ENCODE measurements around the gene TMC7. TPM values are rescaled to one million over a fixed set of nuclear protein-coding genes. Genes with fewer than 3 reads are reported as not detected.
"Not testable (repeated sequence)": the region's sequence is repeated elsewhere in the genome, so short reads cannot be mapped to it uniquely, and the experiment has no call there.

TMC7 gene
- total RNA-seq, 4 donors from 2014 or later = 0.15 to 0.66 (median 0.37) TPM

- 62 to 70% methylated on average over 8 to 11 of the region's 11 CpGs for WGBS, 2 donors
- TF ChIP-seq CTCF (IDR thresholded peaks at IDR 0.05) = no peak
- no peak for TF ChIP-seq POLR2A (IDR thresholded peaks at IDR 0.05)
- H3K36me3 ChIP-seq = no peaks in the 10 kb centered on the region
- DNase-seq = no peak
- H3K27ac ChIP-seq = peak overlapping the region; percentile 22 to 81 (median 66)
- H3K4me1 ChIP-seq = peaks cover 5 to 22% (median 9%) of the 10 kb centered on the region in 3 donors
- intact Hi-C loops (cut with DNase I) = loop anchor here (5.0 kb wide), 1 partner anchor 88 kb away; no protein-coding TSS in a partner anchor
- H3K9me3 ChIP-seq = no peaks in the 10 kb centered on the region
- peak overlapping the region; percentile 41 to 72 (median 52) for H3K4me3 ChIP-seq
- H3K27me3 ChIP-seq = peaks cover 0 to 19% (median 0%) of the 10 kb centered on the region in 4 donors
Observed at GRCh38 chr16:18984435-18985005, 786 bp downstream of the TMC7 start.

GRCh38 chr16:18985256-18985655 lies 1.5 kb downstream of the TMC7 start:
- 93 to 97% methylated on average over 1 of the region's 1 CpG for WGBS, 2 donors
- H3K27ac ChIP-seq; H3K4me3 ChIP-seq; H3K9me3 ChIP-seq; DNase-seq; H3K36me3 ChIP-seq; intact Hi-C loops (cut with DNase I): not testable (repeated sequence)
- Histone ChIP-seq H3K27me3 (peaks cover 0 to 19% (median 0%) of the 10 kb centered on the region in 4 donors), H3K4me1 (peaks cover 5 to 17% (median 9%) of the 10 kb centered on the region in 3 donors)

DNA sequence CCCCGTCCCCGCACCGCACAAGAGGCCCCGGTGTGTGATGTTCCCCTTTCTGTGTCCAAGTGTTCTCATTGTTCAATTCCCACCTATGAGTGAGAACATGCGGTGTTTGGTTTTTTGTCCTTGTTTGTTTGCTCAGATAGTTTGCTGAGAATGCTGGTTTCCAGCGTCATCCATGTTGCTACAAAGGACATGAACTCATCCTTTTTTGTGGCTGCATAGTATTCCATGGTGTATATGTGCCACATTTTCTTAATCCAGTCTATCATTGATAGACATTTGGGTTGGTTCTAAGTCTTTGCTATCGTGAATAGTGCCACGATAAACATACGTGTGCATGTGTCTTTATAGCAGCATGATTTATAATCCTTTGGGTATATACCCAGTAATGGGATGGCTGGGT lies 8.0 kb downstream of the TMC7 start:
- WGBS, 2 donors = 97 to 98% methylated on average over 6 to 9 of the region's 9 CpGs
- H3K4me1 ChIP-seq; H3K36me3 ChIP-seq; H3K27ac ChIP-seq; intact Hi-C loops (cut with DNase I); DNase-seq; H3K27me3 ChIP-seq; H3K4me3 ChIP-seq: not testable (repeated sequence)
- peaks cover 0 to 12% (median 0%) of the 10 kb centered on the region in 3 donors for H3K9me3 ChIP-seq

GRCh38 chr16:18993531-18993930 lies 9.8 kb downstream of the TMC7 start:
- intact Hi-C loops (cut with DNase I); DNase-seq; H3K4me3 ChIP-seq; H3K27ac ChIP-seq; H3K27me3 ChIP-seq; H3K36me3 ChIP-seq: not testable (repeated sequence)
- Histone ChIP-seq H3K4me1 (peaks cover 4 to 15% (median 10%) of the 10 kb centered on the region in 3 donors), H3K9me3 (peaks cover 0 to 12% (median 0%) of the 10 kb centered on the region in 3 donors)
- 84 to 95% methylated on average over 3 of the region's 3 CpGs for WGBS, 2 donors

GRCh38 chr16:18994181-18994580 lies 10.4 kb downstream of the TMC7 start:
- 69 to 88% methylated on average over 7 of the region's 7 CpGs for WGBS, 2 donors
- Histone ChIP-seq H3K4me1 (peaks cover 11 to 22% (median 15%) of the 10 kb centered on the region in 3 donors), H3K9me3 (peaks cover 0 to 12% (median 0%) of the 10 kb centered on the region in 3 donors)
- H3K27me3 ChIP-seq; DNase-seq; H3K36me3 ChIP-seq; H3K27ac ChIP-seq; H3K4me3 ChIP-seq; intact Hi-C loops (cut with DNase I): not testable (repeated sequence)

DNA sequence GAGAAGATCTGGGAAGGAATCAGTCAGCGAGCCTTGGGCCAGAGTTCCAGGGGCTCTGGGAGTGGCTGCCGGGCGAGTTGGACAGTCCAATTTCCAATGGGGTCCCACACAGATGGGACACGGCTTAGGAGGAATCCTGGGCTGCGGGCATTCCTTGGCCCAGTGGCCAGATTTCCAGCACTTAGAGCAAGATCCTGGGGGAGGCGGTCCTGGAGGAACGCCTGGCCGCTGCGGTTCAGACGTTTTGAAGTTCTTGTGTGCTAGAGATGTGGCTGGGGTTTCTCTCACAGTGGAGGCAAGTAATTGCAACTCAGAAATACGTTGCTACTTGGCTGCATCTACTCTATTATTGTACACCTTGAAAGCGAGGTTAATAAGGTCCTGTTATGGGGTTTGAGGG lies 11.7 kb downstream of the TMC7 start:
- 83 to 88% methylated on average over 10 to 12 of the region's 12 CpGs for whole genome bisulfite sequencing, 2 donors
- H3K9me3 ChIP-seq = peaks cover 0 to 12% (median 0%) of the 10 kb centered on the region in 3 donors
- H3K4me3 ChIP-seq; H3K27ac ChIP-seq; intact Hi-C loops (cut with DNase I); H3K27me3 ChIP-seq; H3K36me3 ChIP-seq; DNase-seq: not testable (repeated sequence)
- peaks cover 11 to 25% (median 15%) of the 10 kb centered on the region in 3 donors for H3K4me1 ChIP-seq

GRCh38 chr16:18996536-18996935 lies 12.8 kb downstream of the TMC7 start:
- H3K36me3 ChIP-seq; H3K4me3 ChIP-seq; H3K27me3 ChIP-seq; H3K27ac ChIP-seq; DNase-seq; intact Hi-C loops (cut with DNase I): not testable (repeated sequence)
- 86 to 92% methylated on average over 9 of the region's 9 CpGs for WGBS, 2 donors
- H3K9me3 ChIP-seq = peaks cover 0 to 12% (median 0%) of the 10 kb centered on the region in 3 donors
- peaks cover 11 to 25% (median 15%) of the 10 kb centered on the region in 3 donors for H3K4me1 ChIP-seq

- H3K27ac ChIP-seq, DNase-seq: not testable (repeated sequence)
Observed at GRCh38 chr16:18997001-18997400, 13.3 kb downstream of the TMC7 start.

DNA sequence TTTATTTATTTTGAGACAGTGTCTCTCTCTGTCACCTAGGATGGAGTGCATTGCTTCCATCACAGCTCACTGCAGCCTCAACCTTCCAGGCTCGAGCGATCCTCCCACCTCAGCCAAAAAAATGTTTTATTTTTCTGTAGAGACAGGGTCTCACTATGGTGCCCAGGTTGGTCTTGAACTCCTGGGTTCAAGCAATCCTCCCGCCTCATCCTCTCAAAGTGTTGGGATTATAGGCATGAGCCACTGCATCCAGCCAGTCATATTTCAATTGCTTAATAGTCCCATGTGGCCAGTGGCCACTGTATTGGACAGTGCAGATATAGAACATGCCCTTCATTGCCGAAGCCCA lies 15.3 kb downstream of the TMC7 start:
- 70 to 92% methylated on average over 4 of the region's 4 CpGs for WGBS, 2 donors
- Histone ChIP-seq H3K4me3 (no peak overlapping the region), H3K27ac (peak overlapping the region; percentile 13 to 46 (median 32)), H3K36me3 (no peaks in the 10 kb centered on the region), H3K4me1 (peaks cover 11 to 25% (median 15%) of the 10 kb centered on the region in 3 donors), H3K27me3 (no peaks in the 10 kb centered on the region), H3K9me3 (no peaks in the 10 kb centered on the region)
- intact Hi-C loops (cut with DNase I) = no loop called here
- TF ChIP-seq CTCF (IDR thresholded peaks at IDR 0.05) = no peak
- TF ChIP-seq POLR2A (IDR thresholded peaks at IDR 0.05) = no peak
- no peak for DNase-seq

More at GRCh38 chr16:18997001-18997400, 13.3 kb downstream of the TMC7 start:
- Histone ChIP-seq H3K4me1 (peaks cover 11 to 25% (median 15%) of the 10 kb centered on the region in 3 donors), H3K9me3 (peaks cover 0 to 12% (median 0%) of the 10 kb centered on the region in 3 donors)
- 87 to 93% methylated on average over 8 to 9 of the region's 9 CpGs for WGBS, 2 donors
- H3K4me3 ChIP-seq; H3K36me3 ChIP-seq; intact Hi-C loops (cut with DNase I); H3K27me3 ChIP-seq: not testable (repeated sequence)

Measured in esophagus squamous epithelium (tissue), 5 donors.